K562 (cell line): Measurements from ENCODE around the gene PLA2G4A. TPM values are rescaled to one million over a fixed set of nuclear protein-coding genes. Genes with fewer than 3 reads are reported as not detected.

Source experiments
- ATAC-seq: fragments of 200-7000 bp; cut with Tn5 transposase; 3 replicates; pipeline ENCODE4 v1.9.1; 2020; ENCODE audit warnings: moderate library complexity
- BruUV-seq: library from RNA; stranded (reverse); fragments of 400-500 nt; replicated peaks from 2 replicates; lab custom pipeline; 2021; lab: Mats Ljungman, UMichigan
- CTCF ChIA-PET: fragments of 300-600 bp; formaldehyde crosslinking; extraction: SDS; loops from one replicate; lab custom pipeline; 2021; ENCODE audit warnings: low intra/inter-chr PET ratio; lab: Yijun Ruan, JAX
- POLR2A ChIA-PET: fragments of 300-600, 350-650 bp; sonication (Branson Sonifier 250); formaldehyde crosslinking; extraction: SDS; loops from one replicate; lab custom pipeline; 2021; ENCODE audit warnings: antibody characterized with exemption, inconsistent platforms; lab: Yijun Ruan, JAX
- DNase-seq, 4 experiments: peaks; one replicate each; pipeline versions ENCODE4 v3.0.0 to v3.0.0-alpha.2; 2011 to 2018; ENCODE audit warnings: low spot score in 3 of 4, mixed read lengths in 3 of 4; ENCODE audit errors: extremely low read depth in 1 of 4
- FAIRE-seq: peaks from 2 replicates; lab custom pipeline; 2011; peaks lifted over from hg19 to GRCh38; lab: Jason Lieb, UNC
- H2AFZ ChIP-seq: 2 replicates; pipeline ENCODE4 v1.6.0; 2011; ENCODE audit warnings: low read depth, low read length, control low read depth, inconsistent platforms
- H3K27ac ChIP-seq: fragments of 200-600 bp; 3 replicates; pipeline ENCODE4 v1.8.0; 2011; ENCODE audit warnings: low read depth, mild to moderate bottlenecking, control low read depth, inconsistent platforms, low read length, moderate library complexity, mixed read lengths; ENCODE audit errors: extremely low read depth
- H3K27me3 ChIP-seq, 2 experiments: fragments of 300-600 bp in 1 of 2; 2 replicates in 1 of 2; 3 replicates in 1 of 2; pipeline versions ENCODE4 v1.6.0 to v1.8.0; 2011; ENCODE audit warnings: inconsistent platforms in 2 of 2, low read length in 2 of 2, mild to moderate bottlenecking in 1 of 2, mixed read lengths in 1 of 2, moderate library complexity in 1 of 2; ENCODE audit not compliant: control insufficient read depth in 2 of 2, insufficient read depth in 2 of 2
- H3K36me3 ChIP-seq: fragments of 300-600 bp; 3 replicates; pipeline ENCODE4 v1.8.0; 2011; ENCODE audit warnings: mild to moderate bottlenecking, low read length, inconsistent platforms; ENCODE audit not compliant: control insufficient read depth, insufficient read depth
- H3K4me1 ChIP-seq, 2 experiments: fragments of 200-600 bp in 1 of 2; replicated peaks in 1 of 2; 2 replicates in 1 of 2; 3 replicates in 1 of 2; pipeline versions ENCODE4 v1.5.1 to v1.8.0; 2011; ENCODE audit warnings: inconsistent platforms in 2 of 2, low read length in 2 of 2, mild to moderate bottlenecking in 1 of 2, mixed read lengths in 1 of 2, moderate library complexity in 1 of 2; ENCODE audit not compliant: control insufficient read depth in 2 of 2, insufficient read depth in 2 of 2
- H3K4me2 ChIP-seq: 2 replicates; pipeline ENCODE4 v1.6.1; 2011; ENCODE audit warnings: low read length, control low read depth, inconsistent platforms, mixed read lengths; ENCODE audit not compliant: insufficient read depth
- H3K4me3 ChIP-seq: fragments of 200-600 bp; sonication (generic), shearing (Covaris generic); 2 replicates; pipeline ENCODE4 v1.5.1; 2016; ENCODE audit warnings: control low read depth, inconsistent platforms
- H3K79me2 ChIP-seq: fragments of 200-600 bp; 3 replicates; pipeline ENCODE4 v1.8.0; 2011; ENCODE audit warnings: low read length, inconsistent platforms; ENCODE audit not compliant: control insufficient read depth, insufficient read depth
- H3K9ac ChIP-seq, 2 experiments: 2 replicates each; pipeline versions ENCODE4 v1.6.0 to v1.6.1; 2011; ENCODE audit warnings: low read depth in 2 of 2, low read length in 2 of 2, control low read depth in 1 of 2, inconsistent platforms in 1 of 2, mild to moderate bottlenecking in 1 of 2, mixed read lengths in 1 of 2; ENCODE audit not compliant: insufficient read depth in 1 of 2
- H3K9me1 ChIP-seq: one replicate; pipeline ENCODE4 v1.6.0; 2011; ENCODE audit warnings: inconsistent platforms, mild to moderate bottlenecking, low read length, moderate library complexity; ENCODE audit not compliant: control insufficient read depth, insufficient read depth
- H3K9me3 ChIP-seq: replicated peaks from 2 replicates; pipeline ENCODE4 v1.5.1; 2011; ENCODE audit warnings: low read depth, low read length, inconsistent platforms; ENCODE audit not compliant: control insufficient read depth, insufficient read depth
- H4K20me1 ChIP-seq: replicated peaks from 2 replicates; pipeline ENCODE4 v1.6.1; 2011; ENCODE audit warnings: low read length, inconsistent platforms, mixed read lengths; ENCODE audit not compliant: control insufficient read depth, insufficient read depth
- CREM ChIP-seq: IDR thresholded peaks from 2 replicates; pipeline ENCODE4 v1.6.1; 2014; ENCODE audit warnings: antibody characterized with exemption, low read depth
- HNRNPLL ChIP-seq: fragments of 200-400 bp; formaldehyde crosslinking; IDR thresholded peaks from 2 replicates; pipeline ENCODE4 v1.6.1; 2017; ENCODE audit warnings: low read length, low read depth, mild to moderate bottlenecking; ENCODE audit not compliant: poor library complexity, severe bottlenecking
- MAFG ChIP-seq: fragments of 450-650 bp; conservative IDR thresholded peaks from 2 replicates; pipeline ENCODE4 v1.6.1; 2016; ENCODE audit warnings: missing genetic modification characterization, missing compliant biosample characterization
- MLLT1 ChIP-seq, 2 experiments: fragments of 450-650 bp; IDR thresholded peaks; 2 replicates each; pipeline ENCODE4 v1.6.1; 2016
- RFX5 ChIP-seq: IDR thresholded peaks from 2 replicates; pipeline ENCODE4 v1.6.1; 2011; ENCODE audit warnings: low read depth, mild to moderate bottlenecking, improper control_type of control experiment, low read length
- TEAD1 ChIP-seq, 2 experiments: fragments of 450-650 bp in 1 of 2; sonication (generic) in 1 of 2; formaldehyde crosslinking; IDR thresholded peaks; 2 replicates each; pipeline versions ENCODE4 v1.4.0 to v1.8.0; 2020 to 2022; ENCODE audit warnings: mild to moderate bottlenecking in 2 of 2, missing genetic modification reagents in 1 of 2
- TEAD2 ChIP-seq: fragments of 450-650 bp; IDR thresholded peaks from 2 replicates; pipeline ENCODE4 v1.6.1; 2016; ENCODE audit warnings: missing genetic modification characterization, control low read depth, missing compliant biosample characterization
- ZBTB34 ChIP-seq: fragments of 250-450 bp; sonication (Bioruptor Pico); IDR thresholded peaks from 2 replicates; pipeline ENCODE4 v1.8.0; 2021; ENCODE audit warnings: mild to moderate bottlenecking, moderate library complexity
- ZBTB49 ChIP-seq: sonication (generic); formaldehyde crosslinking; IDR thresholded peaks from 2 replicates; pipeline ENCODE4 v1.8.0; 2022; ENCODE audit warnings: missing genetic modification reagents, mild to moderate bottlenecking, borderline replicate concordance
- ZNF134 ChIP-seq: fragments of 250-450 bp; sonication (Bioruptor Pico); conservative IDR thresholded peaks from 2 replicates; pipeline ENCODE4 v1.4.0; 2020
- ZNF41 ChIP-seq: fragments of 250-450 bp; sonication (Bioruptor Pico); conservative IDR thresholded peaks from 2 replicates; pipeline ENCODE4 v1.4.0; 2020; ENCODE audit warnings: mild to moderate bottlenecking
- ZNF551 ChIP-seq: fragments of 250-450 bp; sonication (Bioruptor Pico); IDR thresholded peaks from 2 replicates; pipeline ENCODE4 v1.5.0; 2021; ENCODE audit warnings: mild to moderate bottlenecking, moderate library complexity
- ZNF609 ChIP-seq: sonication (generic); formaldehyde crosslinking; IDR thresholded peaks from 2 replicates; pipeline ENCODE4 v1.8.1; 2023; ENCODE audit warnings: missing genetic modification reagents, mild to moderate bottlenecking, borderline replicate concordance
- WGBS: fragments of 100-300 bp; shearing (Covaris generic); methylation state at CpG from one replicate; pipeline ENCODE4 v1.1.6; 2016; ENCODE audit warnings: low coverage, mixed read lengths; ENCODE audit not compliant: insufficient coverage; ENCODE audit errors: missing lambda C conversion rate; 5-methylcytosine and 5-hydroxymethylcytosine counted together
- in situ Hi-C: fragments of 300-500 bp; cut with MboI; formaldehyde crosslinking; loops from 4 replicates; pipeline ENCODE4 v1.15.0; 2018; ENCODE audit warnings: inconsistent platforms, mixed read lengths
- intact Hi-C: fragments of 100-400 bp; cut with micrococcal nuclease; formaldehyde crosslinking; loops from 2 replicates; pipeline ENCODE4 v1.14.2; 2022
- polyA plus RNA-seq, 8 experiments: library from polyadenylated mRNA; depleted of rRNA in 4 of 8; stranded (reverse) in 5 of 8; unstranded in 3 of 8; fragments of >200 nt; fragmentation: Nextera tagmentation in 2 of 8; fragmentation: Illumina TruSeq in 1 of 8; extraction: Ambion mirVana in 2 of 8; extraction: Trizol in 1 of 8; gene quantifications; 2 replicates each; pipeline versions ENCODE4 v1.2.1 to v1.2.3, GENCODE V29; 2011 to 2014; ENCODE audit warnings: inconsistent platforms in 1 of 8, missing spikeins in 1 of 8
- total RNA-seq, 7 experiments: library from RNA; depleted of rRNA in 6 of 7; stranded (reverse); fragments of >200 nt in 6 of 7; fragmentation: Illumina TruSeq in 2 of 7; extraction: Trizol in 2 of 7; gene quantifications; 2 replicates each; pipeline versions ENCODE4 v1.2.1 to v1.2.3, GENCODE V29; 2011 to 2021; ENCODE audit warnings: low replicate concordance in 1 of 7

The PLA2G4A gene
- total and polyA plus RNA-seq, 9 of the 15 experiments (the other 6 are each of a cell fraction or from before 2014, with no cell fraction given) = 0.04 to 0.71 (median 0.22) TPM; not detected in 4

- no TSS peak for BruUV-seq
These were observed 146.0 kb downstream of the PLA2G4A start for GRCh38 chr1:186974774-186975181.

More at GRCh38 chr1:186974774-186975181, 146.0 kb downstream of the PLA2G4A start:
- H3K27ac ChIP-seq = no peak overlapping the region
- 6% methylated on average over 3 of the region's 3 CpGs for WGBS
- no peaks in the 10 kb centered on the region for H3K4me1 ChIP-seq
- TF ChIP-seq TEAD1 (CRISPR knock-in tag; IDR thresholded peaks at IDR 0.05) = no peak
- TF ChIP-seq TEAD2 = no peak
- TF ChIP-seq ZNF551 (CRISPR knock-in tag) = no peak
- TF ChIP-seq ZNF609 = no peak
- TF ChIP-seq ZNF41 (CRISPR knock-in tag) = no peak
- TF ChIP-seq MLLT1 (IDR thresholded peaks at IDR 0.05) = no peak
- TF ChIP-seq MAFG = no peak
- TF ChIP-seq ZNF134 = no peak
- TF ChIP-seq ZBTB49 (CRISPR knock-in tag) = no peak
- TF ChIP-seq CREM = no peak
- no peak for TF ChIP-seq ZBTB34 (CRISPR knock-in tag)
- no peak for TF ChIP-seq RFX5
- TF ChIP-seq HNRNPLL = no peak
- no peaks in the 10 kb centered on the region for H3K36me3 ChIP-seq
- DNase-seq (no peak), FAIRE-seq (no peak), ATAC-seq (no peak)
- H3K9ac ChIP-seq = no peak overlapping the region
- no peak overlapping the region for H2AFZ ChIP-seq
- H4K20me1 ChIP-seq = no peaks in the 10 kb centered on the region
- no peak overlapping the region for H3K4me2 ChIP-seq
- ChIA-PET POLR2A (no interaction called here), CTCF (no interaction called here)
- H3K79me2 ChIP-seq = no peaks in the 10 kb centered on the region
- 0 out of 2 replicates have a peak, but pooled peaks cover 2% of the 10 kb centered on the region for H3K9me3 ChIP-seq
- intact Hi-C loops = no loop called here
- no peaks in the 10 kb centered on the region for H3K27me3 ChIP-seq
- H3K9me1 ChIP-seq = no peaks in the 10 kb centered on the region
- no peak overlapping the region for H3K4me3 ChIP-seq
- in situ Hi-C loops = no loop called here
